Bronchial epithelial cell (primary cell): ENCODE results near the gene CHTF8. TPM values are rescaled to one million over a fixed set of nuclear protein-coding genes. Genes with fewer than 3 reads are reported as not detected.
A peak's percentile ranks its signal among the peaks of the same experiment; 100 is the strongest.

Experiments used
- DNase-seq: peaks from one replicate; pipeline ENCODE4 v3.0.0-alpha.2; 2010; ENCODE audit warnings: low read depth
- FAIRE-seq: peaks from 2 replicates; lab custom pipeline; 2011; peaks lifted over from hg19 to GRCh38; lab: Jason Lieb, UNC
- H3K27me3 ChIP-seq: 2 replicates; pipeline ENCODE4 v1.5.1; 2011; ENCODE audit warnings: low read length; ENCODE audit not compliant: control insufficient read depth, insufficient read depth
- H3K36me3 ChIP-seq: 2 replicates; pipeline ENCODE4 v1.5.1; 2011; ENCODE audit warnings: low read length; ENCODE audit not compliant: control insufficient read depth, insufficient read depth
- H3K4me3 ChIP-seq: 2 replicates; pipeline ENCODE4 v1.5.1; 2011; ENCODE audit warnings: mild to moderate bottlenecking, low read depth, low read length, control low read depth
- total RNA-seq: library from RNA; depleted of rRNA; stranded (reverse); fragments of >200 nt; gene quantifications from 2 replicates; pipeline ENCODE4 v1.2.1, GENCODE V29; 2014
- TF ChIP-seq, protein P1 (sequence below): IDR thresholded peaks from 2 replicates; pipeline ENCODE4 v1.5.1; 2011; ENCODE audit warnings: mild to moderate bottlenecking, moderate library complexity, low read length, control low read depth, inconsistent platforms; ENCODE audit not compliant: insufficient read depth, severe bottlenecking

CHTF8 gene
- total RNA-seq, 1 donor from 2014 or later: 34.8 TPM

- DNase-seq: no peak
- TF ChIP-seq, protein P1, sequence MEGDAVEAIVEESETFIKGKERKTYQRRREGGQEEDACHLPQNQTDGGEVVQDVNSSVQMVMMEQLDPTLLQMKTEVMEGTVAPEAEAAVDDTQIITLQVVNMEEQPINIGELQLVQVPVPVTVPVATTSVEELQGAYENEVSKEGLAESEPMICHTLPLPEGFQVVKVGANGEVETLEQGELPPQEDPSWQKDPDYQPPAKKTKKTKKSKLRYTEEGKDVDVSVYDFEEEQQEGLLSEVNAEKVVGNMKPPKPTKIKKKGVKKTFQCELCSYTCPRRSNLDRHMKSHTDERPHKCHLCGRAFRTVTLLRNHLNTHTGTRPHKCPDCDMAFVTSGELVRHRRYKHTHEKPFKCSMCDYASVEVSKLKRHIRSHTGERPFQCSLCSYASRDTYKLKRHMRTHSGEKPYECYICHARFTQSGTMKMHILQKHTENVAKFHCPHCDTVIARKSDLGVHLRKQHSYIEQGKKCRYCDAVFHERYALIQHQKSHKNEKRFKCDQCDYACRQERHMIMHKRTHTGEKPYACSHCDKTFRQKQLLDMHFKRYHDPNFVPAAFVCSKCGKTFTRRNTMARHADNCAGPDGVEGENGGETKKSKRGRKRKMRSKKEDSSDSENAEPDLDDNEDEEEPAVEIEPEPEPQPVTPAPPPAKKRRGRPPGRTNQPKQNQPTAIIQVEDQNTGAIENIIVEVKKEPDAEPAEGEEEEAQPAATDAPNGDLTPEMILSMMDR: peak; percentile 86
- FAIRE-seq: peak; percentile 7
- peaks cover 45% of the 10 kb centered on the region for H3K36me3 ChIP-seq
- H3K27me3 ChIP-seq: no peaks in the 10 kb centered on the region
- H3K4me3 ChIP-seq: no peak overlapping the region
Observed at GRCh38 chr16:69112285-69113129, 19.9 kb downstream of the CHTF8 start.

DNA sequence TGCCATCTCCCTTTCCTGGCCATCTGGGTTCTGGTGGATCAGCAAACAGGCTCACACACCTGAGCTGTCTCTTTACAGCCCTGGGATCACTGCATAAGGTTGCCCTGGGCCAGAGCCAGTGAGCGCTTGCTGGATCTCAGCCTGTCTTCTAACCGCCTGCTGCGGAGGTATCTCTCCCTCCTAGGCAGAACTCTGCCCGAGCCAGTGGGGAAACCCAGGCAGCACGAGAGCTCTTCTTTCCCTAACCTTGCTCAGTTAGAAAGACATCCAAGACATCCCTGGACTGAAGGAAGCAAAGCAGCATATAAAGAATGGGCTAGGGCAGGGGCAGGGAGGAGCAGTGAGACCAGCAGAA is 20.5 kb downstream of the CHTF8 start:
- TF ChIP-seq, protein P1: no peak
- Histone ChIP-seq H3K36me3 (peaks cover 45% of the 10 kb centered on the region), H3K4me3 (no peak overlapping the region), H3K27me3 (no peaks in the 10 kb centered on the region)
- FAIRE-seq (no peak), DNase-seq (no peak)

- Histone ChIP-seq H3K36me3 (peaks cover 45% of the 10 kb centered on the region), H3K4me3 (no peak overlapping the region), H3K27me3 (no peaks in the 10 kb centered on the region)
- TF ChIP-seq, protein P1: no peak
- DNase-seq: no peak
- FAIRE-seq: no peak
Observed at GRCh38 chr16:69111216-69111875, 21.0 kb downstream of the CHTF8 start.

GRCh38 chr16:69110406-69110805 is 22.0 kb downstream of the CHTF8 start:
- DNase-seq: no peak
- FAIRE-seq: no peak
- TF ChIP-seq, protein P1: no peak
- H3K27me3 ChIP-seq: no peaks in the 10 kb centered on the region
- H3K4me3 ChIP-seq: no peak overlapping the region
- H3K36me3 ChIP-seq: peaks cover 43% of the 10 kb centered on the region

- no peaks in the 10 kb centered on the region for H3K27me3 ChIP-seq
- FAIRE-seq (no peak), DNase-seq (no peak)
- H3K4me3 ChIP-seq: no peak overlapping the region
- H3K36me3 ChIP-seq: peaks cover 37% of the 10 kb centered on the region
- TF ChIP-seq, protein P1: no peak
Observed at GRCh38 chr16:69109486-69110270, 22.7 kb downstream of the CHTF8 start.
